Measurements from ENCODE around the gene TLL2.
"Not testable (repeated sequence)": the region's sequence is repeated elsewhere in the genome, so short reads cannot be mapped to it uniquely, and the experiment has no call there.

TLL2 gene

DNA sequence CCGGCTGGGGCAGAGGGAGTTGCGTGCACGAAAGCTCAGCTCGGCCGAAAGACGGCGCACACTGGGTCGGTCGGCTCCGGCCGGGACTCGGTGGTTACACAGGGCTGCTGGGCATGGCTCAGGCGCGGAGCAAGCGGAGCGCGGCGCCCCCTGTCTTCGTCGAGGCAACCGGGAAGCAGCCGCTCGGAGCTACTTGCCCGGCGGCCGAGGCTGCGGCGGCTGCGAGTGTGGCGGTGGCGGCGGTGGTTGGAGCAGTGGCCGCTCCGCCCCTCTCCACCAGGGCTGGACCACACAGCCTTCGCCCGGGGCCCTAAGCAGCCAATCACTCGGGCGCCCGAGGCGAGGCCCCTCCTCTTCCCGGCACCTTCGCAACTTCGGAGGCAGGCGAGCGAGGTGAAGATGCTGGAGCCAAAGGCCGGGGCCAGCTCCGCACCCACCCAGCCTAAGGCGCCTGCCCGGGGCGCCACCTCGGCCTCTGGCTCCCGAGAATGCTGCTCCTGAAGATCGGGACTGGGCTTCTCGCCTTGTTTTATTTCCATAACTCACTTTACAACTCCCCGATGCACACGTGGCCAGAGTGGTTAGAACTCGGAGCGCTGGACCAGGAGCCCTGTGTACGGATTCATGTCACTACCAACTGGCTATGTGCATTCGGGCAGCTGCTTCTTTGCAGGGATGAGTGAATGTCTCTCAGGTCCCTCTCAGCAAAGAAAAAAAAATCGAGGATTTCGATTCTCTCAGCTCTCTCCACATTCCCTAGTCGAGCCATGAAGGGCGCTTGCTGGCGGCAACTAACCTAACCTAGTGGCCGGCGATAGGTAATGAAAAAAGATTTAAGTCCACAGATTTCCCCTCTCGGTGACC lies at the start of gene TLL2:
TLL2 (minus strand) TSS at position 229 of the 864 bp plus-strand sequence. CDS start 241 bp downstream, outside the sequence.
- peak; percentile 94 for DNase-seq

DNA sequence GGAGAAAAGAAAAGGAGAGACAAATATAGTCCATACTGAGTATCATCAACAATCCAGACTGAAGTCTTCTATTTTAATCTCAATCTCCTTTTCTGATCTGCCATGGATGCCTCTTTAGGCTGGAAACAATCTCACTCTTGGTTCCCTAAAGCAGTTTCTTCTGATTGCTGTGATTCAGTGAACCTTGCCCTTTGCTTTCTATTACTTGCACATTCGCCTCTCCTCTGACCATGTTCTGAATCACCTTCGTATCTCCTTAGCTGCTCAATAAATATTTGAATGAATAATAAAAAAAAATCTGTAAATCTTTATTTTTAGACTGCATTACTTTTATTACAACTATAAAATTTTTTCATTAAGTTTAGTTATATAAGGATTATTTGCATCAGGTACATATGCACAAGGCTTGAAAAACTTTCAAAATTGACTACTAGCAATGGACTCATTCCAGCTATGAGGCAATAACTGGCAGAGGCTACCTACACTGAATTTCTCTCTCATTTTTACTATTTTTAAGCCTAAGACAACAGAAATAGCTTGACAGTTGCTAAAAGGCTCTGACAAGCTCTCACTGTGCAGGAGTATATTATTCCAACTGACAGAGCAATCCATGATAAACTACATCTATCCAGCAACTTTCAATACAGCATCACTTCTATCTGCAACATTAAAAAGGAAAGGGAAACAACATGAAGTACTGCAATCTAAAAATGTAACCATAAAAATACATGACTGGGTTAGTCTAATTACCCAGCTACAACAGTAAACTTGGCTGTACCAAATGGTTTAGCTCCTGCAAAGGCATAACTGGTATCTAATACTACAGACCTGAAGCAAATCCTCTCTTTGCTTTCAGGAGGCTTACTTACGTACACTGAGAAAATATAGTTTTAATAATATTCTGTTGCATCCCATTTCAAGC lies 47.5 kb upstream of the TLL2 start:
- DNase-seq, result no peak

DNA sequence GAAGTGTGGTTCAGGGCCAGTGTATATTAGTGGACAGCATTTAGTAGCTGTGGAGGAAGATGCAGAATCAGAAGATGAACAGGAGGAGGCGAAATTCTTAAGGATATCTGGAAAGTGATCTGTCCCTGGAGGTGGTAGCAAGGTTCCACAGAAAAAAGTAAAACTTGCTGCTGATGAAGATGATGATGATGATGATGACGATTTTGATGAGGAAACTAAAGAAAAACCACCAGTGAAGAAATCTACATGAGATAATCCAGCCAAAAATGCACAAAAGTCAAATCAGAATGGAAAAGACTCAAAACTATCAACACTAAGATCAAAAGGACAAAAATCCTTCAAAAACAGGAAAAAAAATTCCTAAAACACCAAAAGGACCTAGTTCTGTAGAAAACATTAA lies 46.8 kb upstream of the TLL2 start:
- DNase-seq, result no peak

DNA sequence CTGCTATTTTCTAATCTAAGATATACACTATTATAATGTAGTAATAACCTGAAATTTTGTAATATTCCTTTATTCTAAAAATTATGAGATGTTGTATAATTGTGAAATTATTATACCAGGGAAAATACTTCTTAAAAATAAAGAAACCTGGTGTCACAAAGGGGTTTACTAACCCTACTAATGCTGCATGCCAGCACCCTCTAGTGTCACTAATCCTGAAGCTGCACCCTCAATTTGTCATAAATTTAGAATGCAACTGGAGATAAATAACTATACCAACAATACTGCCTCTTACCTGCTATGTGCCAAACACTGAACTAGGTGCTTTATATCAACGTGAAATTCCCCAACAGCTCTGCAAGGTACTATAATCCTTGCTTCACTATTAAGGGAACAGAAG lies 42.3 kb upstream of the TLL2 start:
- peak; percentile 64 for DNase-seq

DNA sequence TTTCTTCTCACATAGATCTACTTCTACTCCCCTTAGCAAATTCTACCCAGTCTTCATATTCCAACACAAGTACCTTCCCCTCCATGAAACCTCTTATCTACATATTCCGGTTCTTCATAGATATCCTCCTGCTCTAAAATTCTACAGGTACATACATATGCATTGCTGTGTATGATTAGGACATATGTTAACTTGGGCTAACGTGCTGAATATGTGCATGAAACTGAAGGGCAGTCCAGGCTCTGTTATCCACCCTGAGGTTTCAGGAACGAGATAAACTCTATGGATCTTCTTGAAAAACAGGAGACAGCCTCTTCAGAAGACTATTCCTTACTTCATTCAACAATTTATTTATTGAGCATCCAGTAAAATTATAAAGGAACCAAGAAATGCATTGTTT lies 41.6 kb upstream of the TLL2 start:
- DNase-seq, result no peak

DNA sequence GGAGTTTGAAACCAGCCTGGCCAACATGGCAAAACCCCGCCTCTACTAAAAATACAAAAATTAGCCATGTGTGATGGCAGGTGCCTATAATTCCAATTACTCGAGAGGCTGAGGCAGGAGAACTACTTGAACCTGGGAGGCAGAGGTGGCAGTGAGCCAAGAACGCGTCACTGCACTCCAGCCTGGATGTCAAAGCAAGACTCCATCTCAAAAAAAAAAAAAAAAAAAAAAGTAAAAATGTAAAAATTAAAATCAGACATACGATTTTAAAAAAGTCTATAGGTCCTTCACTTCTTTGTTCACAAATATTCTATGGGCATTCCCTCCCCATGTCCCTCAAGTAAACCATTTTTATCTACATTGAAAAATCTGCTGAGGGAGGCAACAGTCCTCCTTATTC lies 34.9 kb upstream of the TLL2 start:
- DNase-seq, result no peak

DNA sequence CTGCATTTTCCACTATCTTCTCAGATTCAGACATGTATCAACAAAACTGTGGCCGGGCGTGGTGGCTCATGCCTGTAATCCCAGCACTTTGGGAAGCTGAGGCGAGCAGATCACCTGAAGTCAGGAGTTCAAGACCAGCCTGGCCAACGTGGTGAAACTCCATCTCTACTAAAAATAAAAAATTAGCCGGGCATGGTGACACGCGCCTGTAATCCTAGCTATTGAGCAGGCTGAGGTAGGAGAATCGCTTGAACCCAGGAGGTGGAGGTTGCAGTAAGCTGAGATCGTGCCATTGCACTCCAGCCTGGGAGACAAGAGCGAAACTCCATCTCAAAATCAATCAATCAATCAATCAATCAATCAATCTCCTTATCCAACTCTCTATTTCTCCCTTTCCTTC lies 31.8 kb upstream of the TLL2 start:
- not testable (repeated sequence) for DNase-seq

DNA sequence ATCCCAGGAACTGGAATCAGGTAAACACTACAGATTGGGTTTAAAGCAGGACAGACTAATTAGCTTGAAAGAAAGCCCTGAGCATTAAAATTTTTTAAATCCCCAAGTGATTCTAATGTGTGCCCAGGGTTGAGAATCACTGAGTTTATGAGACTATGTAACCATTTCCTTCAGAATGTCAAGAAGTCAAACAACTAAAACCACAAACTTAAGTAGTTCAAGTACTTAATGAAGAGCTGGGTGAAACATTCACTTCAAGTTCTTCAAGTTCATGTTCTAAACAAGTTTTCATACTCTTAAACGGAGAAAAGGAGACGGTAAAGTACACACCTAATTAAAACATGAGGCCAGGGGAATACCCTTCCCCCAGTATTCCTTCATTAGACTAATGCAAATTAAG lies 28.2 kb upstream of the TLL2 start:
- DNase-seq, result no peak

DNA sequence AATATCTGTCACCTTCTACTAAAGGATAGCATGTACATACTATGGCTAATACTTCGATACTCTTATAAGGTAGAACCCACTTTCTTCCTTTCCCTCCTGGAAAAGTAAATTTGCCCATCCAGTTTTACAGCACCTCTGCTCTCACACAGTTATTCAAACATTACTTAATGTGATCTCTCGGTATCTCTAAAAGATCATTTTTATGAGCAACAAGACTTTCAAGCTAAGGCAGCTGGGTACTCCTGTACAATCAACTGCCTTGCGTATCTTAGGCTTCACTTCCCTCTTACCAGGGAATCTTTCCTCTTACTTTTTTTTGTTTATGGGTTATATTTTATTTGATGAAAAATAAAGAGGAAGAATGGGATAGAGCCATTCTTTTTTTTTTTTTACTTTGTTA lies 26.5 kb upstream of the TLL2 start:
- DNase-seq, result no peak

DNA sequence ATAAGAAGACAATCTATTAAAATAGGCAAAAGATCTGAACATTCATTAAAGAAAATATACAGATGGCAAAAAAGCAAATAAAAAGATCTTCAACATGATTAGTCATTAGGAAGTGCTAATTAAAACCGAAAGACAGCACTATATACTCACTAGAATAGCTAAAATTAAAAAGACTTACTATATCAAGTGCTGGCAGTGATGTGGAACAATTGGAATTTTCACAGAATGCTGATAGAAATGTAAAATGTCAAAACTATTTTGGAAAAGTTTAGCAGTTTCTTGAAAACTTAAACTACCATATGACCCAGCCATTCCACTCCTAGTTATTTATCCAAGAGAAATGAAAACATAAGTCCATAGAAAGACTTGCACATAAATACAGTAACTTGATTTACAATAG lies 25.0 kb upstream of the TLL2 start:
- DNase-seq, result no peak

DNA sequence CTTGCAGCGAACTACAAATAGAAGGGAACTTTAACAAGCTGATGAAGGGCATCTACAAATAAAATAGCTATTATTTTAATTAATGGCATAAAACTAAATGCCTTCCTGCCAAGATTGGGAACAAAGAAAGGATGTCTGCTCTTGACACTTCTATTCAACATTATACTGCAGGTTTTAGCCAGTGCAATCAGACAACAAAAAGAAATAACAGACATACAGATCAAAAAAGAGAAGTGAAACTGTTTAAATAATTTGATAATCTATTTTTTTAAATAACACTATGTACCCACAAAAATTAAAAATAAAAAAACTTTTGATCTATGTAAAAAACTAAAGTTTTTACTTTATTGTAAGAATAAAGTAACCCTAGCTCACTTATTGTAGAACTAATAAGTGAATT lies 22.4 kb upstream of the TLL2 start:
- DNase-seq, result no peak

DNA sequence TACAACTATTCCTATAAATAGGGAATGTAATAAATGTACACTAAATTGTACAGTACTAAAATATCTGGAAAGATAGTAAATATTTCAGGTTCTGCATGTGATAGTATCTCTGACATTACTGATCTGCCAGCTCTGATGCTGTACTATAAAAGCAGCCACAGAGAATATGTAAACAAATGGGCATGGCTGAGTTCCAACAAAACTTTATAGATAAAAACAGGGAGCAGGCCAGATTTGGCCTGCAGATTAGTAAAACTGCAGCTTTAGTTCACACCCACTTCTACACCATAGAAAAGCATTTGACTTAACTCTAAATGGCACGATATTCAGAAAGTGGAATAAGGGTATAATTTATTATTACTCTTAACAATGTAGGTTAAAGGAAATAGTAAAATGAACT lies 18.8 kb upstream of the TLL2 start:
- DNase-seq, result no peak

DNA sequence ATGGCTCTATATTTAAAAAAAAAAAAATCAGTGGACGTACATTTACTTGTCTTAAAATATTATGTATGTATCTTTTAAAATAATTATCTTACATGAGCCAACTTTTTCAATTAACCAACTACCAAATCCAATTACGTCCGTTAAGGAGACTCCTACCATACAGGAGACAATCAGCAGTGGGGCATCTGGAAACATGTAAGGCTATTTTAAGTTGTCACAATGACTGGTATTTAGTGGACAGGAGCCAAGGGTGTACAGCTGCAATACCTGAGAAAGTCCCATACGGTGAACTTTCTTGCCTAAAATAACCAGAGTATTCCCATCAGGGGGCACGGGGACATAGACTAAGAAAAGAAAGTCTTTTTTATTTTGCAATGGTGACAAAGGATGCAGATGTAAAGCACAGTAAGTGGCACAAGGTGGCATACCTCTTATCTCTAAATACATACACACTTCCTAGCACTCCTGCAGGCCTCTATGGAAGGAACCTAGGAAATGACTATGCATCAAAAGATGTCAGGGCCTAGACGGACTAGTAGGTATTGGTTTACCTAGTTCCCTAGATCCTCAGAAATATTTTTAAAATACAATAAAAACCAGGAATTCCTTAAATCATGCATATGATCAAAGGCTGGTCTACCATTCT lies 16.0 kb upstream of the TLL2 start:
- DNase-seq, result no peak

DNA sequence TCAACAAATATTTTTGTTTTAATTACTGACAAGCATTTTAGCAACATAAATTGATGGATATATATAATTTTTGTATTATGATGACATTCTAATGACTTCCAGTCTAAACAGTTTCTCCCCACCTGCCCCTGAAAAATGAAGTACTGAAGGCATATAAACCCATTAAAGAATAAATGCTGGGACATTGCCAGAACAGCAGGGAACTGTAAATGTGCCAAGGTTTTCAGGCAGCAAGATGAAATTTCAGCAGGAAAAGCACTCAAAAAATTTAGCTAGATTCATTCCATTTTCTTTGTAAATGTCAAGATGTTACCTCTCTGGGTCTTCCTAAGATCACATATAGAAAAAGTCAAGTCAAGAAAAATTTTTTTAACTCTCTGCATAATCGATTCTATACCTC lies 11.0 kb upstream of the TLL2 start:
- no peak for DNase-seq

DNA sequence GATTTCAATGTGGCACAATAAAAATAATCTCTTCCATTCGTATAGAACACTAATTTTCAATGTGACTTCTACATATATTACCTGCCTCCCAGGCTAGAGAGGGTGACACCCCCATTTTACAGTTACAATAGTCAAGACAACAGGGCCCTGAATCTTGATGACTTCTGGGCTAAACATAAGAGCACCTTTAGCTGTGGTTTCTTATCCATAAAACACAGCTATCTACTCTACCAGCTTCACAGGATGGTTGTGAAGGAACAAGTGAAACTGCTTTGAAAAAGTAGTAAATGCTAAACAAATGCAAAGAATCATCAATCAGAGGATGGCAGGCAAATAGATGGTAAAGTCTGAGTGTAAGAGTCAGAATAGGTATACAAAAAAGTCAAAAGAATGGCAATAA lies 3.6 kb upstream of the TLL2 start:
- DNase-seq, result peak; percentile 47

DNA sequence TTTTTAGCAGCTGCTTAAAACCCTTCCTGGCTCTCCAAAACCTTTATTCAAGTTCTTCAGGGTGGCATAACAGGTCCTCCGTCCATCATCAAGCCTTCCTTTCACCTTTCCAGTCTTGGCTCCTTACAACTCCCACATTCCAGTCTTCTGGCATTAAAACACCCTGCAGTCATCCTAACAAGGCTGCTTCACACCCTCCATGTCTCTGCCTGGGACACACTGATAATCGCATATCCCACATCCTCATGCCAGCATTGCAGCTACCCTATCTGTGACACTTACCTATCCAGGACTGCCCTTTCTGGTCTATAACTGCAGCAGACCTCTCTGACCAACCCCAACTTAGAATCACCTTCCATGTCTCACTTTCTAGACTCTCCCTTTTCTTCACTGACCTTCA lies 2.6 kb upstream of the TLL2 start:
- DNase-seq, result no peak

DNA sequence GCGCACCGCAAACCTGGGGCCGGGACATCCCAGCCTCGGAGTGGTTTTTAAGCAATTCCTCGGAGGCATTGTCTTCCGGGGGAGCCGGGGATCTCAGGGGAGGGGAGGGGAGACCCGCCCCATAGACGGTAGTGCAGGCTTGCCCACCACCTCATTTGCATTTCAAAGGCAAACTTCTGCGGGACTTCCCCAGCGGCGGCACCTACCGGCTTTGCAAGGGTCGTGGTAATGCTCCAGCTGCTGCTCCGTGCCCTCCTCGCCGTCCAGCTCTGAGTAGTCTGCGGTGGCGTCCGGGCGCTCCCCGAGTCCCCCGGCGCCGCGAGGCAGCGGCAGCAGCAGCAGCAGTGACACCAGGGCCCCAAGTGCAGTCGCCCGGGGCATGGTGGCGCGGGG lies 425 bp downstream of the TLL2 start:
- no peak for DNase-seq

DNA sequence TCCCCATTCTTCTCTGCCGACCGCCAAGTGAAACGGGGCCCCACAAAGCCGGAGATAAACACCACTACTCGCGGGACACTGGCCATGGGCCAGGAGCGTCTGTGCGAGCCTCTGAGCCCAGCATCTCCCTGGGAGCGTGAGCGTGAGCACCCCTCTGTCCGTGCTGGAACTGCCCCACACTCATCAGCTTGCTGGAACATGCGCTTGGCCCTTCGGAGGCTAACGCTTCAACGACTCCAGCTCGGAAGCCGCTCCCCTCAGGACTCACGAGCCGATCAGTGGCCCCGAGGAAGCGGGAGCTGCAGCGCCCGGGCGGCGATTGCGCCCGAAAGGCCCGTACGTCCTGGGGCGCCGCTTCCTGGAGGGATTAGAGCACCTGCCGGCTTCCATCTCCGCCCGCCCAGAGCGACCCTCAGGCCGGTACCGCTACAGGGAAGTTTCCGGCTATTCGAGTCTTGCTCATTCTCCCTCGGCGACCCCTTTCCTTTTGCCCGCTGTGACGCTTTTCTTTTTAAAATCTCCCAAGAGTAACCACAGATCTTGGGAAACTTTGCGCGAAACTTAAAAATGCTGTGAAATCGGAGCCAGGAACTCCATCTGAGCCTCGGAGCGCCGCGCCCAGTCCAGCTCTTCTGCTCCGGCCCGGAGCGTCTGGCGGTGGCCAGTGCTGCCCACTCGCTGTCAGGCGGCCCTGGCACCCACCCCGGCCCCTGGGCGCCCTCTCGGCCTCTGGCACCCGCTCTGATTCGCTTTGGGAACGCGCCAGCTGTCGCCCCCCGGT lies 1.0 kb downstream of the TLL2 start:
- DNase-seq, result no peak

DNA sequence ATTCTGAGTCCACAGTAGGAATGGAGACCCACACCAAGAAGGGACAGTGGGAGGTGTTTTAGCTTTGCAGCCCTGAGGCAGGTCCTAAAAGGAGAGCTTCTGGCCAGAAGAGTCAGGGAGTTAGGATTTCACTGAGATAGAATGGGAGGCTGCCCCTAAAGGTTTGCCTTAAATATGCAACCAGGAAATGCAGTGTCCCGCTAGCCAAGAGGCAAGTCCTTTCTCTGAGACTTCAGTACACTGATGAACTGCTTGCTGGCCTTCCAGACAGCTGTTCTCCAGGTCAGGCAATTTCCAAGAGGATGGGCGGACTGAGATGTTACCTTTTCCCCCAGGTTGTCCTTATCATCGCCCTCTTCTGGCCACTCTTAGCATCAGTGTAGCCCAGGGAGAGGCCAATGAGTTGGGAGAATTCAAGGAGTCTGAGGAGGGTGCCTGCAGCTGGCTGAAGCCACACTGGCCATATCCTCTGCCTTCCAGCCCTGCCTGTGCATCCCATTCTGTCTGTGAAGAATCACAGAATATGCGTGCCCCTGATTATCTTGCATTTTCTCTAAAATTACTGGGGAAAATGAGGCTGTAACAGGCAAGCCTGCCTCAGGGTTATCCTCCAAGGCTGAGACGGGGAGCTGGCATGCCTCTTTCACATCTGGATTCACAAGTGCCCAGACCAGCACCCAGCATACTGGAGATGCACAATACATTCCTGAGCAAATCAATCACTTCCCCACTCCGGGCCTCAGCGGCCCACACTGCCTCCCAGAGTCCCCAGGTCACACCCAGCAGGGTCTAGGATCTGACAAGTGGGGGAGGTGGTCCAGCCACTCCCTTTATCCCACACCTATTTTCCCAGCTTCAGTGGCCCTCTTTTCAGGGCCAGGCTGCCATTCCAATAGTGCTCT lies 2.4 kb downstream of the TLL2 start:
- DNase-seq, result peak; percentile 67

DNA sequence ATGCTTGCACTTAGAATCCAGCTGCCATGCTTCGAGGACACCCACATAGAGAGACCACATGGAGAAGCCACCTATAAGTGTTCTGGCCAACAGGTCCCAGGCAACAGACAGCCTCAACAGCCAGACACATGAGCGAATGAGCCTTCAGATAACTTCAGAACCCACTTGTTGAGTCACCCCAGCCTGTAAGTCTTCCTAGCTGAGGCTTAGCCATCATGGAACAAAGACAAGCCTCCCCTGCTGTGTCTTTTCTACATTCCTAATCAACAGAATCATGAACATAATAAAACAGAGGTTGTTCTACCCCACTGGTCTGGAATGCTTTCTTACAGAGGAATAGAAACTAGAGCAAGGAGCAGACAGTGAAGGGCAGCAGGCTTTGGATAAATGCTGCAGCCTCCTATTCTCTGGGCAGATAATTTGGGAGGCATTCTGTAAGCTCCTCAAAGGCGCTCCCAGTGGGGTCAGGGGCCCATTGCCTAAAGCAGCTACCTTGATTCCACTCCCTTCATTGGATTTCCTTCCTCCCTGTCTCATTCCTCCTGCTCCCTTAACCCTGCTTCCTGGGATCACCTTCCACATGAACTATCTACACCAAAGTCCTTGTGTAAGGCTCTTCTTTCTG lies 4.6 kb downstream of the TLL2 start:
- no peak for DNase-seq

DNA sequence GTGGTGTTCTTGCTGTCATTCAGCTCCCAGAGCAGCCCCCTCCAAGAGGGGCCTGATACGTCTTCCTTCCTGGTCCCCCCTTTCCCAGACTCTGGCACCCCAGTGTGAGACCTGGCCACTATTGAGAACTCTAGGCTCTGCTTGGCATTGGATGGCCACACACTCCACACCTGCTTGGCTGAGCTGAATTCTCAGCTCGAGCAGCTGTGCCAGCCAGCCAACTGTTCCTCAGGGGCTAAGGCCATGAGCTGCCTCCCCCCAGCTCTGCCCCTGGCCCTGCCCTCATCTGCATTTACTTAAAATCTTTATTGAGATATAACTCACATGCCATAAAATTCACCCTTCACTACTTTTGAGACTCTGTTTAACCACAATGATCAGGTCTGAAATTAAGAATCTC lies 6.7 kb downstream of the TLL2 start:
- DNase-seq, result no peak

Data from OCI-M1 (cell line).